Stimulated activated CD8-positive, alpha-beta memory T cell treated with anti-CD3 and anti-CD28 coated beads, Interleukin-4, amount 100 ng/mL, for 1 hour (primary cell): ENCODE measurements around the gene OR7G1.

Source experiments
- DNase-seq, 2 donors: peaks; one replicate each; pipeline ENCODE4 v3.0.0-alpha.2; 2020; ENCODE audit warnings: low read depth in 2 of 2, low spot score in 1 of 2

The OR7G1 gene, protein sequence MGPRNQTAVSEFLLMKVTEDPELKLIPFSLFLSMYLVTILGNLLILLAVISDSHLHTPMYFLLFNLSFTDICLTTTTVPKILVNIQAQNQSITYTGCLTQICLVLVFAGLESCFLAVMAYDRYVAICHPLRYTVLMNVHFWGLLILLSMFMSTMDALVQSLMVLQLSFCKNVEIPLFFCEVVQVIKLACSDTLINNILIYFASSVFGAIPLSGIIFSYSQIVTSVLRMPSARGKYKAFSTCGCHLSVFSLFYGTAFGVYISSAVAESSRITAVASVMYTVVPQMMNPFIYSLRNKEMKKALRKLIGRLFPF

DNA sequence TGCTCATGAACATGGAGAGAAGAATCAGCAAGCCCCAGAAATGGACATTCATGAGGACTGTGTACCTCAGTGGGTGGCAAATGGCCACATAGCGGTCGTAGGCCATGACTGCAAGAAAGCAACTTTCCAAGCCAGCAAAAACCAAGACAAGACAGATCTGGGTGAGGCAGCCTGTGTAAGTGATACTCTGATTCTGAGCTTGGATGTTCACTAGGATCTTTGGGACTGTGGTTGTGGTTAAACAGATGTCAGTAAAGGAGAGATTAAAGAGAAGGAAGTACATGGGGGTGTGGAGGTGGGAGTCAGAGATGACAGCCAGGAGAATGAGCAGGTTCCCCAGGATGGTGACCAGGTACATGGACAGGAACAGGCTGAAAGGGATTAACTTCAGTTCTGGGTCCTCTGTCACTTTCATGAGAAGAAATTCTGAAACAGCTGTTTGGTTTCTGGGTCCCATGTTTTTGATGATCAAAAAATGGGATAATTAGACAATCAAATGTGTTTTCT is at the start of gene OR7G1:
OR7G1 (minus strand) TSS at position 457 of the 507 bp plus-strand sequence; CDS start at position 457, 0 bp downstream.
- DNase-seq, result no peak

GRCh38 chr19:9165261-9165660 is 49.7 kb upstream of the OR7G1 start:
- no peak for DNase-seq

- no peak for DNase-seq
These were observed 45.9 kb upstream of the OR7G1 start for GRCh38 chr19:9161427-9161826.

DNA sequence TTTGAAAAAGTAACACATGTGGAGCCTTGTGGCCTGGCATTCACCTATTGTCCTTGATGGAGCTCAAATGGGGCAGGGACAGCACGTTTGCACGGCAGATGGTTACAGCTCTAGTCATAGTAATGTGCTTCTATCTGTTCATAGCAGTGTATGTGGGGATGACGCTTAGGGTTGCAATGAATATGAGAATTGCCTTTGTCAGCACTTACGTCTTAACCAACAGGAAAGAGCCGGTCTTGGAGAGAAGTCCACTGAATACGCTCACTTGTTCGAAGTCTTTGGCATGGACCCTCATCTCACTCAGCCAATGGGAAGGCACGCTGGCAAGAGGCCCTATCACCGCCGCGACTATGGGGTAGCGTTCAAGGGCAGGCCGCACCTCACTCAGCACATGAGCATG is 44.3 kb upstream of the OR7G1 start:
- no peak for DNase-seq

DNA sequence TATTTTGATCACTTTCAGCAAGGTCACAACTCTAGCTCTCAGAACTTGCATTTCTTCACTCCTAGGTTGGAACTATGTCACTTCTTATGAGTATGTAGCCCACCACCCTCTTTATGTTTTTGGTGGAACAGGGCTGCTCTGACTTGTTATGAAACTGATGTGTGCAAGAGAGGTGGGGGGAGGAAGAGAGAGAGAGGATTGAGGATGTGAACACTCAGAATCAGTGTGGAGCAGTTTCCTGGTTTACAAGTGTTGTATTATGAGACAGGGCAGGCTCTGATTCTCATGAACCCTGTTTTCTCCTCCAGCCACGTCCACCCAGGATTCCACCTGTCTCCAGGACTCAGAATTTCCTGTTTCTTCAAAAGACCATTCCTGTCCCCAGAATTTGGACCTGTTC is 40.7 kb upstream of the OR7G1 start:
- no peak for DNase-seq

GRCh38 chr19:9155591-9155990 is 40.0 kb upstream of the OR7G1 start:
- no peak for DNase-seq

GRCh38 chr19:9151367-9151766 is 35.8 kb upstream of the OR7G1 start:
- DNase-seq, result no peak

- DNase-seq, result no peak
These were observed 35.1 kb upstream of the OR7G1 start for GRCh38 chr19:9150650-9151049.

GRCh38 chr19:9149997-9150396 is 34.4 kb upstream of the OR7G1 start:
- DNase-seq, result no peak

DNA sequence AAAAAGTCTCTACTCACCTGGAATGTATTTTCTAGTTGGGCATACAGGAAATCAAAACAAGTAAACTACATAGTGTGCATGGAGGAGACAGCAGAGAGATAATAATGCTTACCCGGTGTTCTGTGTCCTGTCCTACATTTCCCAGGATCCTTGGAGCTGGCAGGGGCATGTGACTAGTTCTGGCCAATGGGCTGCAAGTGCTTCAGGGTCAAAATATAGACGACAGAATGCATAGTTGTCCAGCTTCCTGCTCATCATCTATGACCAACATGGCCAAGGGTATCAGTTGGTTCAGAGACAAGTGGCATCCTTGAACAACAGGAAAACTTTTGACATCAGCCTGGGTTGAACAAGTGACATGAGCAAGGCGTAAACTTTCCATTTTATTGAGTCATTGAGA is 33.1 kb upstream of the OR7G1 start:
- no peak for DNase-seq

GRCh38 chr19:9146882-9147281 is 31.3 kb upstream of the OR7G1 start:
- DNase-seq, result no peak

GRCh38 chr19:9144920-9145319 is 29.4 kb upstream of the OR7G1 start:
- no peak for DNase-seq

DNA sequence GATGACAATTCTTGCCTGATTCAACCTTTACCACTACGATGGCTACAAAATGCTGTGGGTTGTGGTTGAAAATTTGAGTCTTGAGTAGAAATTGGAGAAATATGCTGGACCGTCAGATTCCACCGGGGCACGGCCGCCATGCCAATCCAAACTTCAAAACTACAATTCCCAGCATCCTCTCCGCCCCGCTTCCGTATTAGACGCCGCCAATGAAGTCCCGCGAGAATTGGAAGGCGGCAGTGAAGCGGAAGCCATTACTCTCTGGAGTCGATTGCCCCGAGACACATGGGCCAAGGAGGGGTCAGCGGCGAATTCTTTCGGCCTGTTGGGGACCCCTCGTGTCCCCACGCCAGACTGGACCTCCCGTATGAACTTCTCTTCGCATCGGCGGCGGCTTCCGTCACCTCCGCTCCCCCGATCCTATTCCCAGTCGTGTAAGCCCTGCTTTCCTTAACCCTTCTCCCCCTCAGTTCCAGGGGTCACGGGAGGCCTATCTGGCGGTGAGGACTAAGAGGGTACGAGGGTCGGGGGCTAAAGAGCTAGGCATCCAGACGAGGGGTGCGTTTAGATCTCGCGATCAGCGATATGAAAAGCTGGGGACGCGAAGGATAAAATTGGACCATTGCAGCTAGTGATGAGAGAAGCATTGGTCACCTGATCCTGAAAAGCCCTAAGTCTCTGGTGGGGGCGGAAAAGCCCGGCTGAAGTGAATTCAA is 24.8 kb upstream of the OR7G1 start, which contains the start of gene ZNF317:
ZNF317 (plus strand) TSS at position 239 of the 716 bp plus-strand sequence. CDS start 15,620 bp downstream, outside the sequence.
- peak; percentile 61 to 79 for DNase-seq

- DNase-seq, result no peak
These were observed 24.1 kb upstream of the OR7G1 start for GRCh38 chr19:9139609-9140158.

GRCh38 chr19:9132422-9132821 is 16.9 kb upstream of the OR7G1 start:
- no peak for DNase-seq

DNA sequence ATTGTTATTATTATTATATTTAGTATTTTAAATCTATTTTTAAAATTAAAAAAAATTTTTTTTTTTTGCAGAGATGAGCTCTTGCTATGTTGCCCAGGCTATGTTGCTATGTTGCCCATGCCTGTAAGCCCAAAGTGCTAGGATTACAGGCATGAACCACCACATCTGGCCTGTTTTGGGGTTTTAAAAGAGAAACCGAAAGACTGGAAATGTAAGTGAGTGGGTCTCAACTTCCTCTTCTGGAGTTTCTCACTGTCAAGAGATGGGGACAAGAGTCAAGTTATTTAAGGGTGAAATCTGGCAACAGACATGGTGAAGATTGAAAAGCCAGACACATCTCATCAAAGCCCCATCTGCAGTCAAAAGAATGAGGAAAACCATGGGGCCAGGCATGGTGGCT is 15.4 kb upstream of the OR7G1 start:
- DNase-seq, result no peak

GRCh38 chr19:9128171-9128570 is 12.6 kb upstream of the OR7G1 start:
- no peak for DNase-seq

DNA sequence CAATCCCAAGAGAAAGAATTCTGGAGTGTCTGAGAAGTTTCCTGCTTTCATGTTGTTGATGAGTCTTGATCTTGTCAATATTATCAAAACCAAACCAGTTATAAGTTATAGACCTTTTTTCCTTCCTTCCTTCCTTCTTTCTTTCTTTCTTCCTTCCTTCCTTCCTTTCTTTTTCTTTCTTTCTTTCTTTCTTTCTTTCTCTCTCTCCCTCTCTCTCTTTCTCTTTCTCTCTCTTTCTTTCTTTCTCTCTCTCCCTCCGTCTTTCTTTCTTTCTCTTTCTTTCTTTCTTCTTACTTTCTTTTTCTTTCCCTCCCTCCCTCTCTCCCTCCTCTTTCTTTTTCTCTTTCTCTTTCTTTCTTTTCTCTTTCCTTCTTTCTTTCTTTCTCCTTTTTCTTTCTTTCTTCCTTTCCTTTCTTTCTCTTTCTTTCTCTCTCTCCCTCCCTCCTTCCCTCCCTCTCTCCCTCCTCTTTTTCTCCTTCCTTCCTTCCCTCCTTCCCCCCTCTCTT is 11.4 kb upstream of the OR7G1 start, which contains the start of gene OR7G3:
OR7G3 (minus strand) TSS at position 51 of the 506 bp plus-strand sequence; CDS start at position 51, 0 bp downstream.
- no peak for DNase-seq

DNA sequence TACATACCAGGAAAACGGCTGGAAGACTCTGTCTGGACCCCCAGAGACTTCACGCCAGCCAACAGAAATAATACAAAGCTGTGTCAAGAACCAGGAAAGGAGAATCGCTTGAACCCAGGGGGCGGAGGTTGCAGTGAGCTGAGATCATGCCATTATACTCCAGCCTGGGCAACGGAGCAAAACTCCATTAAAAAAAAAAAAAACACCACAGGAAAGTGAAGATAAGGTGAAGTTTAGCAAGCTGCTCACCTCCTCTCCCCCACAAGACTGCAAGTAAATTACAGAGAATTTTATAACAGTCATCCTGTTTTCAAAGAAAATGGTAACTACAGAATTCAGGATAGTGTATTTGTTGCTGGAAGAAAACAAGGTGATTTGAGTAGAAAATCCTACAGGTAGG is 984 bp upstream of the OR7G1 start:
- no peak for DNase-seq

DNA sequence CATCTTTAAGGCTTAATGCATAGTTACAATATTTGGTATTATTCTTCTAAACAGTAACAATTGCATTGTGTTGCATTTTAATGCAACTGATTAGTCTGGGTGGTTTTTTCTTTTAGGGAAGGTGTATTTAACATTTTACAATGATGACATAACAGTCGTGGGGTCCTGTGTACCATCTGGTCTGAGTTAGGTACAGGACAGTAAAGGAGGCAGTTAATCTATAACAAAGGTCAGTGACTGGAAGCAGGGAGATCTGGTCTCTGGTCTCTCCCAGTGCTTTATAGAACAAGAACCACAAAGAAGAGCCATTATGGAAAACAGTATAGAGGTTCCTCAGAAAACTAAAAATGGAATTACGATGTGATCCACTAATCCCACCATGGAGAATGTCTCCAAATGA is 5.6 kb downstream of the OR7G1 start:
- no peak for DNase-seq

DNA sequence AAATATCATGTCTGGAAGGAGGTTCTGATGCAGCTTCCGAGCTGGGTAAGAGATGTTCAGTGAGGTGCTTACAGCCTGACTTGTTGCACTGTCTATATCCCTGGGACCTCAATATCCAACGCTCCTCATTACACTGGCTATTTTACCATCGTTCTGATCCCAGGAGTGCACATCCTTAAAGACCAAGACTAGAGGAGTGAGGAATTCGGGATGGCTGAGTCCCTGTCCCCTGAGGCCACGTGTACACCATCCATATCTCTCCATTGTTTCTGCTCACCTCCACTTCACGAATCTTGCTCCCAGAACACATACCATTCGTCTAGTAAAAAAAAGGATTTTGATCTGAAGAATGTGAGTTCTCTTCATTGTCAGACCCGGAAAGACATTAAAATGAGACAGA is 8.2 kb downstream of the OR7G1 start, which contains the start of gene OR7G2:
OR7G2 (minus strand) TSS at position 101 of the 400 bp plus-strand sequence. CDS start 4,232 bp downstream, outside the sequence.
- no peak for DNase-seq

DNA sequence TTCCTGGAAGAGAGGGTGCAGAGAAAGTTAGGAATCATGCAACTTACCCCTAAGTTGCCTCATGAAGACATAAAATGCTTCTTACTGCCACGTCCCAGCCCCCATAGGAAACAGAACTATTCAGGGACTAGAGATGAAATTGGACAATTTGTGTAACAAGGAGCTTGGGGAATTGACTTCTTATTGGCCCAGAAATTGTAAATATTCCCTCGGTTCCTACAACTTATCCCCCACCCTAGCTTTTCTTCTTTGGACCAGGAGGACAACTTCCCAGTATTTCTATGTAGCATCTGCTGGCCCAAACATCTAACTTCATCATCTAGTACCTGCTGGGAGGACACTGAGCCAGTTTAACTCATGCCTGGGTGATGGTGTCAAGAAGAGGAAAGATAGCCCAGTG is 28.8 kb downstream of the OR7G1 start, which contains the start of gene OR1M1:
OR1M1 (plus strand) TSS at position 301 of the 400 bp plus-strand sequence. CDS start 6,184 bp downstream, outside the sequence.
- DNase-seq, result no peak
